Melanocyte of skin (primary cell): ENCODE results near the gene ARF3. TPM values are rescaled to one million over a fixed set of nuclear protein-coding genes. Genes with fewer than 3 reads are reported as not detected.

Experiments
- small RNA-seq, 2 donors: library from RNA; depleted of rRNA; stranded (forward); fragments of <200 nt; gene quantifications; one replicate each; pipeline ENCODE3, GENCODE V24; 2012
- total RNA-seq, 2 donors: library from RNA; depleted of rRNA; stranded (reverse); fragments of >200 nt; gene quantifications; 2 replicates each; pipeline ENCODE4 v1.2.3, GENCODE V29; 2012

ARF3 gene
- 10 to 100 TPM; 65.7 to 70.3 TPM for total RNA-seq

DNA sequence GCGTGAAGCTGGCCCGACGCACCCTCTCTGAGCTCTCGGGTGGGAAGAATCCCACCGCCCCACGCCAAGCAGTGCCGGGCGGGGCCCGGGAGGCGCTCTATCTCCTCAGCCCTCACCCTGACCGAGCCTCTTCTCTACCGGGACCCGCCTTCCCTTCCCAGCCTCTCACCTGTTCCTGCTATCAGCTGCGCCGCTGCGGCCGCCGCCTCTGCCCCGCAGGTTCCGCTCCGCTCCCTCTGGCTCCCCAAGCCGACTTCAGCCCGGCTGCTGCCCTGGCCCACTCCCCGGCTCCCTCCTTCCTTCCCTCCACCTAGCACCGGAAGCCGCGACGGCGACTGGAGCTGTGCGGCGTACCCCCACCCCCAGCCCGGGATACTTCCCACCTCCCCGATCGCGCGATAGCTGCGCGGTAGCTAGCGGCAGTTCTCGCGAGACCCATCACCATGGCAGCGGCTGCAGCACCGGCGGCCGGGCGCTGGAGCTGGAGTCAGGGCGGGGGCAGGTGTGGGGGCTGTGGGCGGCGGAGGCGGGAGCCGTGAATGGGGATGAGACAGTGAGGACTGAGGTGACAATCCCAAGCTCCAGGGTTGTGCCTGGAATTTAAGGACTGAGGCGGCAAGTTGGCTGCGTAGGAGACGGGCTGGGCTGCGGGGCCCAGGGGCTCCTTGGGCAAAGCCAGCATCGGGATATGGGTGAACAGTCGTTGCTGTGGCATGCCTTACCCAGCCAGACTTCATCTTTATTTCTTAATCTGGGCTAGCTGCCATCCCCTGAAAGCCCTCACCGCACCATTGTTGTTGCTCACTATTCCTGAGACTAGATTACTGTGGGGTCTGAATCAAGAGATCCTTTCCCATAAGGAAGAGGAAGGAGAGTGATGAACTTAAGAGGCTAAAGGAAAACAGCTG is at the start of gene ARF3:
ARF3 (minus strand) TSS at position 347 of the 908 bp plus-strand sequence. CDS start 16,392 bp downstream, outside the sequence.

DNA sequence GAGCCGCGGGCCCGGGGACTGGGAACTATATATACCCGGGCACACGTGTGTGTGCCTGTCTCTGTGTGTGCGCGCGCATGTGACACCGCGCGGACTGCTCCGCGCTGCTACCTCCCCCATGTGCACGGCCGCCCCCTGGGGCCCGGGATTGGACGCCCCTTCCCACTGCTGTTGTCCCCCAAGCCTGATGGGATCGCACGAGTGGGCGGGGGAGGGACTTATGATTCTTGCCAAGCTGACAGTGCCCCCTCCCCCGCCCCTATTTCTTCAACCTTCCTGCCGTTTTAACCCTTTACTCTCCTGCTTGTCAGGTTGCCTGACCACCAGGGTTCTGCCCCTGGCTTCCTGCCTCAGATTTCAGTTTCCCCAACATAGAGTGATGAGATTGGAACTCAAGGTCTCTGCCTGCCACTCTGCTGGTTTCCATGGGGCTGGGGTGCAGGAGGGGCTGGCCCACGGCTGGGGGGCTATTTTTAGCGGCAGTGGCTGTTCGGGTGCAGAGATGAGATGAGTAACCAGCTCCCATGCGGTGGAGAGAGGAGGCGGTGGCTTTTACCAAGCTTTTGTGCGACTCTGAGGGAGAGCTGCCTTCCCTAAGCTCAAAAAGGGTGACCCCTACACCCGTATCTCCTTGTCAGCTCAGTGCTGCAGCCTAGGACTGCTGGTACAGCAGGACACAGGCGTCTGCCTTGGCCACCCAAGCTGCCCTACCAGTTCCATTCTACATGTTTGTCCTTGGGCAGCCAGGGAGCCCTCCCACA is 42.3 kb upstream of the ARF3 start, which contains the start of gene DDN:
DDN (minus strand) TSS at position 5 of the 761 bp plus-strand sequence. CDS start 88 bp downstream, outside the sequence.

DNA sequence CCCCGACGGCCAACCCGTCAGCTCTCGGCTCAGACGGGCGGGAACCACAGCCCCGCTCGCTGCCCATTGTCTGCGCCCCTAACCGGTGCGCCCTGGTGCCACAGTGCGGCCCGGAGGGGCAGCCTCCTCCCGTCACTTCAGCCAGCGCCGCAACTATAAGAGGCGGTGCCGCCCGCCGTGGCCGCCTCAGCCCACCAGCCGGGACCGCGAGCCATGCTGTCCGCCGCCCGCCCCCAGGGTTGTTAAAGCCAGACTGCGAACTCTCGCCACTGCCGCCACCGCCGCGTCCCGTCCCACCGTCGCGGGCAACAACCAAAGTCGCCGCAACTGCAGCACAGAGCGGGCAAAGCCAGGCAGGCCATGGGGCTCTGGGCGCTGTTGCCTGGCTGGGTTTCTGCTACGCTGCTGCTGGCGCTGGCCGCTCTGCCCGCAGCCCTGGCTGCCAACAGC is 21.0 kb upstream of the ARF3 start, which contains the start of gene WNT1:
WNT1 (plus strand) TSS at position 32 of the 450 bp plus-strand sequence; CDS start at position 361, 329 bp downstream.

DNA sequence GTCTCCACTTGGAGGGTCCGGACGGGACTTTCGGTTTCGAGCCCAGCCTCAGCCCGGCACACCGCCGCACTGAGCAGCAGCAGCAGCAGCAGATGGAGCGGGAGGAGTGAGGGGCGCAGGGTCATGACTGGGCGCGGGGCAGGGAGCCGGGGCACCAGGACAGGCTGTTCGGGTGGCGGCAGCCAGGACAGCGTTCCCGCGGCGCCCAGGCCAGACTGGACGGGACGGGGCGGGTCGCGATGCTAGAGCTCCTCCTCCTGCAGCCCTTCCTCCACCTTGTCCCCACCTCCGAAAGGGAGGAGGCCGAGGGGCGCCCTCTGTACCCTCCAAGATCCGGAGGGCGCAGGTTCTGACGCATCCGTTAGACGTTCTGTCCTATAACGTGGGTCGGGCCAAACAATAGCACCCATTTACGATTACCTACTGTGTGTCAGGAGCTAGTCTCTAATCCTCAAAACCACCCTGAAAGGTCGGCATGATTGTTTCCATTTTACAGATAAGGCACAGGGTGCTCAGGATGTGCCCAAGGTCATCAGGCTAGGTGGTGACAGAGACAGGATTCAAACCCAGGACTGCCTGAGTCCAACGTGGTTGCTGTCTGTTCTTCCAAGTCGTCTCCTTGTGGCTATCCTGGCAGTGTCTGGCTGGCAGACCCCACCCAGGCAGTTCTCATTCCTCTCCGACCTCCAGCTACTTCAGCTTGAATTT is 31.8 kb downstream of the ARF3 start, which contains the start of gene FKBP11:
FKBP11 (minus strand) TSS at position 189 of the 708 bp plus-strand sequence; CDS start at position 125, 64 bp downstream.

Small RNA genes lying within 50 kb of the gene (small RNA-seq; reads per million reads assigned to genes)
- gene AC073610.1, result 0 reads per million in 2 donors
- gene RNU6-600P, result 0 reads per million in 2 donors
- gene RNU6-940P, result 0 reads per million in 2 donors

Other genes starting within 250 kb of the ARF3 start
- 10 to 100 TPM; 29.3 to 49.0 TPM for gene CCNT1, start 240.8 kb downstream of the ARF3 start, total RNA-seq
- gene ADCY6, start 168.4 kb downstream of the ARF3 start, total RNA-seq, result 10 to 100 TPM; 24.6 to 28.2 TPM
- gene CACNB3, start 139.0 kb downstream of the ARF3 start, total RNA-seq, result 10 to 100 TPM in 1 of 2 donors, 1 to 10 TPM in 1; 5.5 to 11.0 TPM
- gene DDX23, start 105.3 kb downstream of the ARF3 start, total RNA-seq, result 10 to 100 TPM; 57.5 to 85.6 TPM
- gene RND1, start 91.6 kb downstream of the ARF3 start, total RNA-seq, result under 1 TPM in 1 of 2 donors, not detected in 1; 0.33 TPM
- 10 to 100 TPM in 1 of 2 donors, 1 to 10 TPM in 1; 5.5 to 16.3 TPM for gene FKBP11, start 32.0 kb downstream of the ARF3 start, total RNA-seq
- not detected for gene WNT10B, start 14.2 kb upstream of the ARF3 start, total RNA-seq
- not detected for gene WNT1, start 20.8 kb upstream of the ARF3 start, total RNA-seq
- under 1 TPM; under 0.01 TPM for gene DDN, start 41.9 kb upstream of the ARF3 start, total RNA-seq
- 10 to 100 TPM; 65.7 to 72.6 TPM for gene PRKAG1, start 61.3 kb upstream of the ARF3 start, total RNA-seq
- 10 to 100 TPM; 25.8 to 38.6 TPM for gene KMT2D, start 103.3 kb upstream of the ARF3 start, total RNA-seq
- gene RHEBL1, start 112.5 kb upstream of the ARF3 start, total RNA-seq, result 1 to 10 TPM; 1.4 to 6.3 TPM
- gene DHH, start 137.3 kb upstream of the ARF3 start, total RNA-seq, result under 1 TPM; under 0.01 to 0.33 TPM
- gene LMBR1L, start 153.4 kb upstream of the ARF3 start, total RNA-seq, result 10 to 100 TPM; 32.3 to 42.3 TPM
- 1,000 to 10,000 TPM; 1,307 to 3,075 TPM for gene TUBA1B, start 173.9 kb upstream of the ARF3 start, total RNA-seq
- gene TUBA1A, start 231.6 kb upstream of the ARF3 start, total RNA-seq, result 100 to 1,000 TPM; 525 to 648 TPM